HG03064 (cell line): ENCODE data around the gene ENO1.
"Not testable (repeated sequence)": the region's sequence is repeated elsewhere in the genome, so short reads cannot be mapped to it uniquely, and the experiment has no call there.

Source experiments
- ATAC-seq: cut with Tn5 transposase; IDR thresholded peaks from one replicate; pipeline ENCODE4 v1.9.1; 2021; ENCODE audit warnings: low read depth; ENCODE audit not compliant: unreplicated experiment

The ENO1 gene

DNA sequence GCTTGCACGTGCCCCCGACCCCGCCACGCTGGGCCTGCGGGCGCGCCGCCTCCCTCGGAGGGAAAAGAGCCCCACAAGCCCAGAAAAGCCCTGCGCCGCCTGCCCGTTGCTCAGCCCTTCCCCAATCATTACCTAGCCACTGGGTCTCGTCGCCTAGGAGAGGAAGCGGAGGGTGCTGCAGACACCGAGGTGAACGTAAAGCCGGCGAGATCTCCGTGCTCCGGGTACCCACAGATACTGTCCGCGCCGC is at the start of gene ENO1:
Gene ENO1 (minus strand): TSS at position 239 of the 250 bp plus-strand sequence. CDS start 3,778 bp downstream, outside the sequence.
- no peak for ATAC-seq

GRCh38 chr1:8926707-8927694 is 48.5 kb upstream of the ENO1 start:
- no peak for ATAC-seq

- no peak for ATAC-seq
Measured at GRCh38 chr1:8925960-8926359, 47.5 kb upstream of the ENO1 start.

DNA sequence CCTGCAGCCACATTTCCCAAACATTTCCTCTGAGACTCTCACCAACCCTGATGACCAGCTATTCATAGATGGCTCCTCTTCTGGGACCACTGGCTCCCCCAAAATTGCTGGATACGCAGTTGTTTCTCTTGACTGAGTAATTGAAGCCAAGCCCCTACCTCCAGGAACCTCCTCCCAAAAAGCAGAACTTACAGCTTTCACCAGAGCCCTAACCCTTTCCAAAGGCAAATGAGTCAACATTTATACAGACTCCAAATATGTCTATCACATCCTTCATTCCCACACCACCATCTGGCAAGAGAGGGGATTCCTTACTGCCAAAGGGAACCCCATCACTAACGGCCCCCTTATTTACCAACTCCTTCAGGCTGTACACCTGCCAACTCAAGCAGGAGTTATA is 46.9 kb upstream of the ENO1 start:
- ATAC-seq = no peak

DNA sequence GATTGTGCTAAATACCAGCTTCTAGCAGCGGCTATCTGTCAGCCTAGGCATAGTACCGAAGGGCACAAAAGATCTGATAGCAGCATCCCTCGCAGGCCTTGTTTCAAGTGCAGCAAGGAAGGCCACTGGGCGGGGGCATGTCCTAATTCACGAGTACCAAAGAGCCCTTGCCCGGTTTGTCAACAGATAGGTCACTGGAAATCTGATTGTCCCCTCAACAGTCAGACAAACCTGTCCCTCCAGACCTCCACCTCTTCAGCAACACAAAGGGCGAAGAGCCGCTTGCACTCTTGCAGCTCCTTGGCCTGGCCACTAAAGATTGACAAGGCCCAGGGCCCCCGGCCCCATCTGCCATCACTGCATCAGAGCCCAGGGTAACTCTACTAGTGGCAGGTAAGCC is 44.5 kb upstream of the ENO1 start:
- no peak for ATAC-seq

GRCh38 chr1:8917536-8917935 is 39.0 kb upstream of the ENO1 start:
- not testable (repeated sequence) for ATAC-seq

- ATAC-seq = no peak
Measured at GRCh38 chr1:8915446-8915845, 37.0 kb upstream of the ENO1 start.

- ATAC-seq = no peak
Measured at GRCh38 chr1:8914466-8914865, 36.0 kb upstream of the ENO1 start.

GRCh38 chr1:8913457-8913856 is 35.0 kb upstream of the ENO1 start:
- no peak for ATAC-seq

DNA sequence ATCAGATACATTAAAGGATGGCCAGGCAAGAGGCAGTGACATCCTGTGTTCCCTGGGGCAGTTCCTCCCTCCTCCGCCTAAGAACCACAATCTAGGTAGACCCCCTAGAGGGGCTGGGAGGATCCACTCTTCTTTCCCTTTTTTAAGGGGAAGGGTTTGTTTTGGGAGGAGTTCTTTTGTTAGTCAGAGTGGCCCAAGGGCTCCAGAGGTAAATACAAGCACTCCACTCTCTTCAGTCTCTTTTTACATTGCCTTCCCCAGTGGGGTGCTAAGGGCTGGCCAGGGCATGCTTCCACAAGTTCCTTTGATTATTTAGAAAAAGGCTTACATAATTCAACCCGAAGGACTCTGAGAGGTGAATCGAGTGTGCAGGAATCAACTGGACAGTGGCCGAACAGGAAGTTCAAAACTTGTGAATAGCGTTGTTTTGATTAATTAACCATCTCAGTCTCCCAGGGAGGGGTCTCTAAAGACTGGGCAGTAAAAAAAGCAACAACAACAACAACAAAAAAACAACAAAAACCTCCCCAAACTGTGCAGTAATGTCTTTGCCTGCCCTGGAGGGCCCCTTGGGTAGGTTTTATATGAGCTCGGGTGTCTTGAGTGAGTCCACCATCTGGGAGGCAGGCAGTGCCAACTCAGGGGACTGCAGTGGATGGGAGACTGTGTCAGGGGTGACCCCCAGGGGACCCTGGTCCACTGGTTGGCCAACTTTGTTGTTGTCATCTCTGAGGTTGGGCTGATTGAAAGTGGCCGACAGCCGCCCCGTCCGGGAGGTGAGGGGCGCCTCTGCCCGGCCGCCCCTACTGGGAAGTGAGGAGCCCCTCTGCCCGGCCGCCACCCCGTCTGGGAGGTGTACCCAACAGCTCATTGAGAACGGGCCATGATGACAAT is 33.2 kb upstream of the ENO1 start:
- no peak for ATAC-seq

DNA sequence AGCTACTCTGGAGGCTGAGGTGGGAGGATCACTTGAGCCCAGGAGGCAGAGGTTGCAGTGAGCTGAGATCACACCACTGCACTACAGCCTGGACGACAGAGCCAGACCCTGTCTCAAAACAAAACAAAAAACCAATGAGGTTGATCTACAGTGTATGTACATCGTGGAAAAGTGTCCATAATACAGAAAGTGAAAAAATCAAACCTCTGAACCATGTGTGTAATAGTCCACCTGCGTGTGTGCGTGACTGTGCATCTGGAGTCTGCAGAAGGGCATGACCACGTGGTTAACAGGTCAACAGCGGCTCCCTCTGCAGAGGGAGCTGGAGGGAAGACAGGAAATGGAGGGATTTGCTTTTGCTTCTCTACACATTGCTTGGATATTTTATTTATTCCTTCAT is 32.4 kb upstream of the ENO1 start:
- no peak for ATAC-seq

DNA sequence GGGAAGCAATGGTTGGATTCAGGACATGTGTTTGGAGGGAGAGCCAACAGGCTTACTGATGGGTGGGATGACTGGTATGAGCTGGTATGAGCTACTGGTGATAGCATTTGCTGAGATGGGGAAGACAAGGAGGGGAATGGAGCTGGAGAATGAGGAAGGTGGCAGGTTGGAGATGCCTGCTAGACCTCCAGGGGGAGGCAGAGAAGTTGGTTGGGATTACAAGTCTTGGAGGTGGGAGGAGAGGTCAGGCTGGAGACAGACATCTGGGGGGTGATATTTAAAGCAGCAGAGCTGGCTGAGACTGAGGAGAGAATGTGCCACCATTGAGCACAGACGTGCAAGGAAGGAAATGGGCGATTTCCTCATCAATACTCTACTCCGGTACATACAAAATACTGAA is 31.8 kb upstream of the ENO1 start:
- ATAC-seq = no peak

DNA sequence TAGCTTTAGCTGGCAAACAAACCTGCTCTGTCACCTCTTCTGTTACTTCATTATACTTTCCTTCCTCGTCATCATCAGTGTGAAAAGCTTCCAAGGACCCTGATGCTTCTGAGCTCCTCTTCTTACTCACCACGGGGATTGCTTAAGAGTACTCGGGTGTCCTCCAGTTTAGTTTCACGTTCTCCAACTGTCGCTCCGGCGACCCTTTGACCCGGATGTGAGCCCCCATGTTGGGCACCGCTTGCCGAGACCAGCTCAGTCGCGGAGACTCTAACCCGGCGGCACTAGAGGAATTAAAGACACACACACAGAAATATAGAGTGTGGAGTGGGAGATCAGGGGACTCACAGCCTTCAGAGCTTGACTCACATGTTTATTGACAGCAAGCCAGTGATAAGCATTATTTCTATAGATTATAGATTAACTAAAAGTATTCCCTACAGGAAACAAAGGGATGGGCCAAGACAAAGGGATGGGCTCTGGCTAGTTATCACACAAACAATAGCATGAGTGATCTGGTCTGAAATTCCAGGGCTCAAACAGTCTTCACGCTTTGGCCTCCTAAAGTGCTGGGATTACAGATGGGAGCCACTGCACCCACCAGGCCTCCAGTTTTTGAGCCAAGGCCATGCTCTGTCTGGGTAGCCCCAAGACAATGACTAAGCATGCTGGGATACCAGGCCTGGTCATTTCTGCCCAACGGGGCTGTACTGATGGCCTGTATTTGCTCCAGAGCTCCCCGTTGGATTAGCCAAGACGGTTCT is 30.1 kb upstream of the ENO1 start:
- no peak for ATAC-seq

GRCh38 chr1:8905582-8906191 is 27.2 kb upstream of the ENO1 start:
- no peak for ATAC-seq

DNA sequence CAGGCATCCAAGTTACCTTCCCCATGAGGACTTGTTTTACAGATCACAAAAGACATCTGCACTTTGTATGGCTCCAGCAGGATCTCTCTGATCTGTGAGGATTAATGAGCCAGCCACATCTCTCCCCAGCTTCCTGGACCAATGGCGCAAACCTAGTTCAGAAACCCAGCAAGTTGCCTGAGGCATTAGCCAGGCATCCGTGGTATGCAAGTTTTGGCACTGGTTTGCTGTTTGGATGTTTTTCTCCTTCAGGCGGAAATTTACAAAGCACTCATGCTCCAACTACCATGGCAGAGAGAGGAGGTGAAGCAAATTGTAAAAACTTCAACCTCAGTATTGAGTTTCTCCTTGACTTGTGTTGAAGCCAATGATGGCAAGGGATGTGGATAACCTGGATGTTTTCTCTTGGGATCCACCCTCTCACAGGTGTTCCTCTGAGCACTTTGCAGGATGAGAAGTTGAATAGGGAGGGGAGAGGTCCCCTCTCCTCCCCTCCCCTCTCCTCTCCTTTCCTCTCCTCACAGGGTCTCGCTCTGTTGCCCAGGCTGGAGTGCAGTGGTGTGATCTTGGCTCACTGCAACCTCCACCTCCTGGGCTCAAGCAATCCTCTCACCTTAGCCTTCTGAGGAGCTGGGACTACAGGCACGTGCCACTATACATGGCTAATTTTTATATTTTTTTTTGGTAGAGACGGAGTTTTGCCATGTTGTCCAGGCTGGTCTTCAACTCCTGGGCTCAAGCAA is 25.6 kb upstream of the ENO1 start:
- no peak for ATAC-seq

GRCh38 chr1:8903410-8903809 is 24.9 kb upstream of the ENO1 start:
- no peak for ATAC-seq

DNA sequence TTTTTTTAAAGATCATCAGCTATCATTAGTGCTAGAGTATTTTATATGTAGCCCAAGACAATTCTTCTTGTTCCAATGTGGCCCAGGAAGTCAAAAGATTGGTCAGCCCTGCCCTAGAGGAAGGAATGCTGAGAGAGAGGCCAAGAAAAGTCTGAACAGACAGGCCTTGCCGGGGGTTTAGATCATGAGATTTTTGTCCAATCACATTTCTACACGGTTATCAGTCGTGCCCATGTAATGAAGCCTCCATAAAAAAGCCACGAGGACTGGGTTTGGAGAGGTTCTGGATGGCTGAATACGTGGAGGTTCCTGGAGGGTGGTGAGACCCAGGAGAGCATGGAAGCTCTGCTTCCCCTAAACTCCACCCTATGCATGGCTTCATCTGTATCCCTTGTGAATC is 24.3 kb upstream of the ENO1 start:
- ATAC-seq = no peak

DNA sequence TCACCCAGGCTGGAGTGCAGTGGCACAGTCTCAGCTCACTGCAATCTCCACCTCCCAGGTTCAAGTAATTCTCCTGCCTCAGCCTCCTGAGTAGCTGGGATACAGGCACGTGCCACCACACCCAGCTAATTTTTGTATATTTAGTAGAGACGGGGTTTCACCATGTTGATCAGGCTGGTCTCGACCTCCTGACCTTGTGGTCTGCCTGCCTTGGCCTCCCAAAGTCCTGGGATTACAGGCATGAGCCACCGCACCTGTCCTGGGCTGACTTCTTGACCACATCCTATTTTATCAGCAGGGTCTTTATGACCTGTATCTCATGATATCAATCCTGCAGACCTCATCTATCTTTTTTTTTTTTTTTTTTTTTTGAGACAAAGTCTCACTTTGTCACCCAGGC is 22.2 kb upstream of the ENO1 start:
- not testable (repeated sequence) for ATAC-seq

DNA sequence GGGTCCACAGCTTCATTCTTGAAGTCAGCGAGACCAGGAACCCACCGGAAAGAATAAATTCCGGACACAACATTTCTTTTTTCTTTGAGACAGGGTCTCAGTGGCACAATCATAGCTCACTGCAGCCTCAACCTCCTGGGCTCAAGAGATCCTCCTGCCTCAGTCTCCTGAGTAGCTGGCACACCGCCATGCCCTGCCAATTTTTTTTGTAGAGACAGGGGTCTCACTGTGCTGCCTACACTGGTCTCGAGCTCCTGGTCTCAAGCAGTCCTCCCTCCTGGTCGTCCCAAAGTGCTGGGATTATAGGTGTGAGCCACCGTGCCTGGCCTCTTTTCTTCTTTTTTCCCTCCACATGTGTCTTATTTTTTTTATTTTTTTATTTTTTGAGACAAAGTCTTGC is 20.6 kb upstream of the ENO1 start:
- ATAC-seq = no peak

GRCh38 chr1:8898418-8898817 is 19.9 kb upstream of the ENO1 start:
- ATAC-seq = not testable (repeated sequence)
